Duodenal mucosa (tissue), 2 donors: ENCODE data around the gene PALM.
A peak's percentile ranks its signal among the peaks of the same experiment; 100 is the strongest.

ENCODE experiments used
- H3K27ac ChIP-seq: one replicate; pipeline ENCODE4 v1.7.0; 2013; ENCODE audit warnings: low read depth, low read length
- H3K27me3 ChIP-seq, 2 donors: one replicate each; pipeline ENCODE4 v1.7.0; 2013; ENCODE audit warnings: low read length in 2 of 2, control low read depth in 1 of 2; ENCODE audit not compliant: insufficient read depth in 2 of 2, control insufficient read depth in 1 of 2
- H3K36me3 ChIP-seq, 2 donors: one replicate each; pipeline ENCODE4 v1.7.0; 2013; ENCODE audit warnings: low read length in 2 of 2, control low read depth in 1 of 2; ENCODE audit not compliant: insufficient read depth in 2 of 2, control insufficient read depth in 1 of 2
- H3K4me1 ChIP-seq, 2 donors: one replicate each; pipeline ENCODE4 v1.7.0; 2013; ENCODE audit warnings: low read length in 2 of 2, control low read depth in 1 of 2; ENCODE audit not compliant: insufficient read depth in 2 of 2, control insufficient read depth in 1 of 2
- H3K4me3 ChIP-seq, 2 donors: one replicate each; pipeline ENCODE4 v1.7.0; 2013; ENCODE audit warnings: low read length in 2 of 2, low read depth in 1 of 2
- H3K9ac ChIP-seq, 2 donors: one replicate each; pipeline ENCODE4 v1.7.0; 2013; ENCODE audit warnings: low read length in 2 of 2, low read depth in 1 of 2
- H3K9me3 ChIP-seq, 2 donors: one replicate each; pipeline ENCODE4 v1.7.0; 2013; ENCODE audit warnings: low read length in 2 of 2, control low read depth in 1 of 2; ENCODE audit not compliant: control insufficient read depth in 1 of 2

Gene PALM

GRCh38 chr19:765179-765738 is 56.5 kb downstream of the PALM start:
- Histone ChIP-seq H3K27ac (no peak overlapping the region), H3K36me3 (peaks cover 26 to 32% of the 10 kb centered on the region in 2 donors), H3K9ac (no peak overlapping the region), H3K9me3 (no peaks in the 10 kb centered on the region), H3K4me1 (no peaks in the 10 kb centered on the region), H3K4me3 (no peak overlapping the region), H3K27me3 (no peaks in the 10 kb centered on the region)

GRCh38 chr19:768424-768823 is 59.7 kb downstream of the PALM start:
- H3K27ac ChIP-seq: no peak overlapping the region
- H3K9ac ChIP-seq: no peak overlapping the region

GRCh38 chr19:769616-770015 is 60.9 kb downstream of the PALM start:
- H3K9me3 ChIP-seq: no peaks in the 10 kb centered on the region
- peaks cover 1% of the 10 kb centered on the region in 2 donors for H3K36me3 ChIP-seq
- H3K4me3 ChIP-seq: no peak overlapping the region
- H3K4me1 ChIP-seq: no peaks in the 10 kb centered on the region
- no peak overlapping the region for H3K27ac ChIP-seq
- H3K27me3 ChIP-seq: no peaks in the 10 kb centered on the region
- H3K9ac ChIP-seq: no peak overlapping the region

More at GRCh38 chr19:768424-768823, 59.7 kb downstream of the PALM start:
- Histone ChIP-seq H3K27me3 (no peaks in the 10 kb centered on the region), H3K36me3 (peaks cover 10 to 13% of the 10 kb centered on the region in 2 donors), H3K4me3 (no peak overlapping the region), H3K9me3 (no peaks in the 10 kb centered on the region), H3K4me1 (no peaks in the 10 kb centered on the region)

GRCh38 chr19:771332-771785 is 62.6 kb downstream of the PALM start:
- Histone ChIP-seq H3K9me3 (no peaks in the 10 kb centered on the region), H3K4me3 (no peak overlapping the region), H3K36me3 (no peaks in the 10 kb centered on the region), H3K4me1 (no peaks in the 10 kb centered on the region), H3K9ac (no peak overlapping the region), H3K27me3 (no peaks in the 10 kb centered on the region), H3K27ac (no peak overlapping the region)

- no peaks in the 10 kb centered on the region for H3K27me3 ChIP-seq
- H3K4me1 ChIP-seq: no peaks in the 10 kb centered on the region
- H3K9me3 ChIP-seq: no peaks in the 10 kb centered on the region
- no peak overlapping the region for H3K27ac ChIP-seq
- no peaks in the 10 kb centered on the region for H3K36me3 ChIP-seq
- H3K4me3 ChIP-seq: no peak overlapping the region
- no peak overlapping the region for H3K9ac ChIP-seq
These were observed 63.3 kb downstream of the PALM start for GRCh38 chr19:772063-772462.

- no peak overlapping the region for H3K27ac ChIP-seq
- no peaks in the 10 kb centered on the region for H3K9me3 ChIP-seq
- H3K27me3 ChIP-seq: no peaks in the 10 kb centered on the region
- H3K4me3 ChIP-seq: no peak overlapping the region
- H3K9ac ChIP-seq: no peak overlapping the region
- H3K4me1 ChIP-seq: no peaks in the 10 kb centered on the region
- H3K36me3 ChIP-seq: no peaks in the 10 kb centered on the region
These were observed 64.1 kb downstream of the PALM start for GRCh38 chr19:772730-773436.

- Histone ChIP-seq H3K27ac (no peak overlapping the region), H3K4me1 (no peaks in the 10 kb centered on the region), H3K27me3 (no peaks in the 10 kb centered on the region), H3K4me3 (no peak overlapping the region), H3K9ac (no peak overlapping the region), H3K36me3 (no peaks in the 10 kb centered on the region), H3K9me3 (no peaks in the 10 kb centered on the region)
These were observed 67.8 kb downstream of the PALM start for GRCh38 chr19:776549-776948.

- Histone ChIP-seq H3K9ac (no peak overlapping the region), H3K27ac (peak overlapping the region; percentile 14)
These were observed 70.3 kb downstream of the PALM start for GRCh38 chr19:778910-779653.

GRCh38 chr19:780935-781334 is 72.2 kb downstream of the PALM start:
- Histone ChIP-seq H3K27me3 (peaks cover 0 to 4% of the 10 kb centered on the region in 2 donors), H3K9ac (no peak overlapping the region), H3K4me3 (no peak overlapping the region), H3K27ac (no peak overlapping the region), H3K9me3 (no peaks in the 10 kb centered on the region), H3K36me3 (no peaks in the 10 kb centered on the region), H3K4me1 (peaks cover 6 to 9% of the 10 kb centered on the region in 2 donors)

More at GRCh38 chr19:778910-779653, 70.3 kb downstream of the PALM start:
- Histone ChIP-seq H3K4me3 (no peak overlapping the region), H3K27me3 (peaks cover 0 to 4% of the 10 kb centered on the region in 2 donors), H3K9me3 (no peaks in the 10 kb centered on the region), H3K36me3 (no peaks in the 10 kb centered on the region), H3K4me1 (peaks cover 6 to 9% of the 10 kb centered on the region in 2 donors)

GRCh38 chr19:781800-782184 is 73.1 kb downstream of the PALM start:
- H3K4me1 ChIP-seq: peaks cover 6 to 9% of the 10 kb centered on the region in 2 donors
- H3K27ac ChIP-seq: peak overlapping the region; percentile 42
- H3K27me3 ChIP-seq: peaks cover 0 to 4% of the 10 kb centered on the region in 2 donors
- no peaks in the 10 kb centered on the region for H3K9me3 ChIP-seq
- H3K36me3 ChIP-seq: no peaks in the 10 kb centered on the region
- H3K4me3 ChIP-seq: no peak overlapping the region
- no peak overlapping the region for H3K9ac ChIP-seq
